ENCODE results near the gene GNAT3.

GRCh38 chr7:80464211-80464610, 47.7 kb downstream of the GNAT3 start:
- TF ChIP-seq HOXA7 (CRISPR knock-in tag; IDR thresholded peaks at IDR 0.05; ENCODE audit: borderline replicate concordance) = no peak
- no peak for TF ChIP-seq ZNF274 (IDR thresholded peaks at IDR 0.05; ENCODE audit: low read length)
- TF ChIP-seq ZNF274 (tag by site-specific recombination; IDR thresholded peaks at IDR 0.05; ENCODE audit: borderline replicate concordance) = no peak
- TF ChIP-seq ZNF776 (tag by site-specific recombination; IDR thresholded peaks at IDR 0.05; ENCODE audit: borderline replicate concordance) = no peak
- no peak for TF ChIP-seq MEIS1 (CRISPR knock-in tag; IDR thresholded peaks at IDR 0.05; ENCODE audit: borderline replicate concordance)
- TF ChIP-seq, protein P1, sequence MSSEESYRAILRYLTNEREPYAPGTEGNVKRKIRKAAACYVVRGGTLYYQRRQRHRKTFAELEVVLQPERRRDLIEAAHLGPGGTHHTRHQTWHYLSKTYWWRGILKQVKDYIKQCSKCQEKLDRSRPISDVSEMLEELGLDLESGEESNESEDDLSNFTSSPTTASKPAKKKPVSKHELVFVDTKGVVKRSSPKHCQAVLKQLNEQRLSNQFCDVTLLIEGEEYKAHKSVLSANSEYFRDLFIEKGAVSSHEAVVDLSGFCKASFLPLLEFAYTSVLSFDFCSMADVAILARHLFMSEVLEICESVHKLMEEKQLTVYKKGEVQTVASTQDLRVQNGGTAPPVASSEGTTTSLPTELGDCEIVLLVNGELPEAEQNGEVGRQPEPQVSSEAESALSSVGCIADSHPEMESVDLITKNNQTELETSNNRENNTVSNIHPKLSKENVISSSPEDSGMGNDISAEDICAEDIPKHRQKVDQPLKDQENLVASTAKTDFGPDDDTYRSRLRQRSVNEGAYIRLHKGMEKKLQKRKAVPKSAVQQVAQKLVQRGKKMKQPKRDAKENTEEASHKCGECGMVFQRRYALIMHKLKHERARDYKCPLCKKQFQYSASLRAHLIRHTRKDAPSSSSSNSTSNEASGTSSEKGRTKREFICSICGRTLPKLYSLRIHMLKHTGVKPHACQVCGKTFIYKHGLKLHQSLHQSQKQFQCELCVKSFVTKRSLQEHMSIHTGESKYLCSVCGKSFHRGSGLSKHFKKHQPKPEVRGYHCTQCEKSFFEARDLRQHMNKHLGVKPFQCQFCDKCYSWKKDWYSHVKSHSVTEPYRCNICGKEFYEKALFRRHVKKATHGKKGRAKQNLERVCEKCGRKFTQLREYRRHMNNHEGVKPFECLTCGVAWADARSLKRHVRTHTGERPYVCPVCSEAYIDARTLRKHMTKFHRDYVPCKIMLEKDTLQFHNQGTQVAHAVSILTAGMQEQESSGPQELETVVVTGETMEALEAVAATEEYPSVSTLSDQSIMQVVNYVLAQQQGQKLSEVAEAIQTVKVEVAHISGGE (tag by site-specific recombination; conservative IDR thresholded peaks at IDR 0.05; ENCODE audit: low read depth) = no peak
- TF ChIP-seq, protein P2, sequence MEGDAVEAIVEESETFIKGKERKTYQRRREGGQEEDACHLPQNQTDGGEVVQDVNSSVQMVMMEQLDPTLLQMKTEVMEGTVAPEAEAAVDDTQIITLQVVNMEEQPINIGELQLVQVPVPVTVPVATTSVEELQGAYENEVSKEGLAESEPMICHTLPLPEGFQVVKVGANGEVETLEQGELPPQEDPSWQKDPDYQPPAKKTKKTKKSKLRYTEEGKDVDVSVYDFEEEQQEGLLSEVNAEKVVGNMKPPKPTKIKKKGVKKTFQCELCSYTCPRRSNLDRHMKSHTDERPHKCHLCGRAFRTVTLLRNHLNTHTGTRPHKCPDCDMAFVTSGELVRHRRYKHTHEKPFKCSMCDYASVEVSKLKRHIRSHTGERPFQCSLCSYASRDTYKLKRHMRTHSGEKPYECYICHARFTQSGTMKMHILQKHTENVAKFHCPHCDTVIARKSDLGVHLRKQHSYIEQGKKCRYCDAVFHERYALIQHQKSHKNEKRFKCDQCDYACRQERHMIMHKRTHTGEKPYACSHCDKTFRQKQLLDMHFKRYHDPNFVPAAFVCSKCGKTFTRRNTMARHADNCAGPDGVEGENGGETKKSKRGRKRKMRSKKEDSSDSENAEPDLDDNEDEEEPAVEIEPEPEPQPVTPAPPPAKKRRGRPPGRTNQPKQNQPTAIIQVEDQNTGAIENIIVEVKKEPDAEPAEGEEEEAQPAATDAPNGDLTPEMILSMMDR (tag by site-specific recombination; IDR thresholded peaks at IDR 0.05) = no peak
- no peak for TF ChIP-seq ZNF777 (tag by site-specific recombination; IDR thresholded peaks at IDR 0.05; ENCODE audit: borderline replicate concordance)
- TF ChIP-seq SETDB1 (IDR thresholded peaks at IDR 0.05; ENCODE audit: insufficient read length, low read length) = no peak
- no peak for TF ChIP-seq YY1 (tag by site-specific recombination; IDR thresholded peaks at IDR 0.05)
- TF ChIP-seq ZNF404 (tag by site-specific recombination; IDR thresholded peaks at IDR 0.05) = no peak
